ENCODE measurements around the gene MAPT.
"Not testable (repeated sequence)": the region's sequence is repeated elsewhere in the genome, so short reads cannot be mapped to it uniquely, and the experiment has no call there.

Gene MAPT

GRCh38 chr17:45998987-45999899 is 104.9 kb downstream of the MAPT start, which contains the start of gene STH:
Gene STH, plus strand, starts transcription at chr17:45999250. Its CDS starts 30 bp downstream, at chr17:45999280.
- DNase-seq (ENCODE audit: insufficient read length): no peak
- FAIRE-seq: no peak
- TF ChIP-seq POLR2AphosphoS5 (IDR thresholded peaks at IDR 0.05; ENCODE audit: low read depth, low read length) (no peak), POLR2A (IDR thresholded peaks at IDR 0.05; ENCODE audit: low read depth, low read length) (no peak), TAF1 (IDR thresholded peaks at IDR 0.05; ENCODE audit: borderline replicate concordance, low read depth, low read length) (no peak)

GRCh38 chr17:45999900-46000290 is 105.5 kb downstream of the MAPT start:
- TF ChIP-seq POLR2AphosphoS5 (IDR thresholded peaks at IDR 0.05; ENCODE audit: low read depth, low read length) (no peak), TAF1 (IDR thresholded peaks at IDR 0.05; ENCODE audit: borderline replicate concordance, low read depth, low read length) (no peak), POLR2A (IDR thresholded peaks at IDR 0.05; ENCODE audit: low read depth, low read length) (no peak)
- no peak for FAIRE-seq
- no peak for DNase-seq (ENCODE audit: insufficient read length)

GRCh38 chr17:46000292-46000691 is 105.9 kb downstream of the MAPT start:
- no peak for DNase-seq (ENCODE audit: insufficient read length)
- no peak for FAIRE-seq
- no peak for TF ChIP-seq POLR2AphosphoS5 (IDR thresholded peaks at IDR 0.05; ENCODE audit: low read depth, low read length)

- no peak for DNase-seq (ENCODE audit: insufficient read length)
- FAIRE-seq: no peak
- TF ChIP-seq POLR2AphosphoS5 (IDR thresholded peaks at IDR 0.05; ENCODE audit: low read depth, low read length): no peak
- no peak for TF ChIP-seq TAF1 (IDR thresholded peaks at IDR 0.05; ENCODE audit: borderline replicate concordance, low read depth, low read length)
- no peak for TF ChIP-seq POLR2A (IDR thresholded peaks at IDR 0.05; ENCODE audit: low read depth, low read length)
Observed at GRCh38 chr17:46000757-46001156, 106.4 kb downstream of the MAPT start.

- DNase-seq (ENCODE audit: insufficient read length): no peak
- no peak for FAIRE-seq
- TF ChIP-seq POLR2AphosphoS5 (IDR thresholded peaks at IDR 0.05; ENCODE audit: low read depth, low read length) (no peak), TAF1 (IDR thresholded peaks at IDR 0.05; ENCODE audit: borderline replicate concordance, low read depth, low read length) (no peak), POLR2A (IDR thresholded peaks at IDR 0.05; ENCODE audit: low read depth, low read length) (no peak)
Observed at GRCh38 chr17:46001390-46002310, 107.3 kb downstream of the MAPT start.

- peak; percentile 78 for FAIRE-seq
- TF ChIP-seq POLR2A (IDR thresholded peaks at IDR 0.05; ENCODE audit: low read depth, low read length): no peak
- TF ChIP-seq POLR2AphosphoS5 (IDR thresholded peaks at IDR 0.05; ENCODE audit: low read depth, low read length): no peak
- TF ChIP-seq TAF1 (IDR thresholded peaks at IDR 0.05; ENCODE audit: borderline replicate concordance, low read depth, low read length): no peak
- DNase-seq (ENCODE audit: insufficient read length): peak; percentile 62
Observed at GRCh38 chr17:46002311-46002972, 108.1 kb downstream of the MAPT start.

- TF ChIP-seq POLR2A (IDR thresholded peaks at IDR 0.05; ENCODE audit: low read depth, low read length) (no peak), TAF1 (IDR thresholded peaks at IDR 0.05; ENCODE audit: borderline replicate concordance, low read depth, low read length) (no peak), POLR2AphosphoS5 (IDR thresholded peaks at IDR 0.05; ENCODE audit: low read depth, low read length) (no peak)
- FAIRE-seq: no peak
Observed at GRCh38 chr17:46002973-46003316, 108.6 kb downstream of the MAPT start.

GRCh38 chr17:46003907-46004748 is 109.8 kb downstream of the MAPT start:
- FAIRE-seq (no peak), DNase-seq (ENCODE audit: insufficient read length) (no peak)
- TF ChIP-seq POLR2A (IDR thresholded peaks at IDR 0.05; ENCODE audit: low read depth, low read length) (no peak), POLR2AphosphoS5 (IDR thresholded peaks at IDR 0.05; ENCODE audit: low read depth, low read length) (no peak), TAF1 (IDR thresholded peaks at IDR 0.05; ENCODE audit: borderline replicate concordance, low read depth, low read length) (no peak)

More at GRCh38 chr17:46002973-46003316, 108.6 kb downstream of the MAPT start:
- no peak for DNase-seq (ENCODE audit: insufficient read length)

- not testable (repeated sequence) for FAIRE-seq; DNase-seq (ENCODE audit: insufficient read length)
Observed at GRCh38 chr17:46006082-46006481, 111.7 kb downstream of the MAPT start.

- FAIRE-seq: no peak
- TF ChIP-seq POLR2A (IDR thresholded peaks at IDR 0.05; ENCODE audit: low read depth, low read length) (no peak), TAF1 (IDR thresholded peaks at IDR 0.05; ENCODE audit: borderline replicate concordance, low read depth, low read length) (no peak), POLR2AphosphoS5 (IDR thresholded peaks at IDR 0.05; ENCODE audit: low read depth, low read length) (no peak)
- no peak for DNase-seq (ENCODE audit: insufficient read length)
Observed at GRCh38 chr17:46007461-46007965, 113.2 kb downstream of the MAPT start.
